Body of pancreas (tissue), 4 donors: ENCODE results near the gene C5.

Experiments used
- CTCF ChIP-seq, 7 experiments: fragments of 450-650 bp in 4 of 7; fragments of 200-600 bp in 3 of 7; sonication (generic) in 3 of 7; IDR thresholded peaks; one replicate each; pipeline ENCODE4 v1.5.1; 2016 to 2019; ENCODE audit warnings: antibody characterized with exemption in 7 of 7
- POLR2A ChIP-seq, 3 donors: fragments of 450-650 bp; IDR thresholded peaks; one replicate each; pipeline ENCODE4 v1.6.1; 2016; ENCODE audit warnings: antibody characterized with exemption in 3 of 3, mild to moderate bottlenecking in 2 of 3

DNA sequence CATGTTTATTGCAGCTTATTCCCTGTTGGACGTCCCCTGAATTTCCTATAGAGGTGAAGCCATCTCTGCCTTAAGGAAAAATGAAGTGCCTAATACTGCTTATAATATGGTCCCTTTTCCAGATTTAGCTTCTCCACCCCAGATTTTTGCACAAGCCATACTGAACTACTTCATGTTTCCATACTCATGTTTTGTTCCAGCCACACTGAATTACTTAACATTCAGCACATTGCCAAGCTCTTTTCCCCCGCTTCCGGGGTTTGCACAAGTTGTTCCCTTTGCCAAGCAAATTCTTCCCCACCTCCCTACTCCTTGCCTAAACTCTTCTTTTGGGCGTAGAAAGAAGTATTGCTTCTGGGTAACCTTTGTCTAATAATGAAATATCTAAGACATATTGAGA lies 23.0 kb upstream of the C5 start:
- no peak for TF ChIP-seq CTCF (IDR thresholded peaks at IDR 0.05)
- no peak for TF ChIP-seq POLR2A (IDR thresholded peaks at IDR 0.05)
